Activated T-helper 2 cell treated with anti-CD3 and anti-CD28 coated beads, Interferon-gamma antibody, Interleukin-2, Interleukin-4, amounts not matched to agents 10 μg/mL and 5 μg/mL and 100 μg/mL, durations not matched to agents 14 hours and 24 hours and 36 hours (primary cell): ENCODE results near the gene NRIP2. TPM values are rescaled to one million over a fixed set of nuclear protein-coding genes. Genes with fewer than 3 reads are reported as not detected.

Source experiments
- DNase-seq: peaks from one replicate; pipeline ENCODE4 v3.0.0; 2021; ENCODE audit warnings: low spot score
- H3K27ac Mint-ChIP-seq: one replicate; pipeline ENCODE4 v1.8.0; 2021; ENCODE audit warnings: mixed read lengths
- H3K27me3 Mint-ChIP-seq: one replicate; pipeline ENCODE4 v1.8.0; 2021; ENCODE audit warnings: low read depth, mixed read lengths
- H3K36me3 Mint-ChIP-seq: one replicate; pipeline ENCODE4 v1.8.0; 2021; ENCODE audit warnings: low read depth, mixed read lengths
- H3K4me1 Mint-ChIP-seq: one replicate; pipeline ENCODE4 v1.8.0; 2021; ENCODE audit warnings: low read depth, mixed read lengths
- H3K4me3 Mint-ChIP-seq: one replicate; pipeline ENCODE4 v1.8.0; 2021; ENCODE audit warnings: low read depth, mild to moderate bottlenecking, moderate library complexity, mixed read lengths
- H3K9me3 Mint-ChIP-seq: one replicate; pipeline ENCODE4 v1.8.0; 2021; ENCODE audit warnings: mixed read lengths
- intact Hi-C: fragments of 100-400 bp; cut with micrococcal nuclease; formaldehyde crosslinking; loops from one replicate; pipeline ENCODE4 v1.15.1; 2023
- total RNA-seq: library from RNA; stranded (reverse); gene quantifications from 2 replicates; pipeline ENCODE4 v1.2.3, GENCODE V29; 2022

The NRIP2 gene
- total RNA-seq, 1 donor from 2014 or later, result not detected

DNA sequence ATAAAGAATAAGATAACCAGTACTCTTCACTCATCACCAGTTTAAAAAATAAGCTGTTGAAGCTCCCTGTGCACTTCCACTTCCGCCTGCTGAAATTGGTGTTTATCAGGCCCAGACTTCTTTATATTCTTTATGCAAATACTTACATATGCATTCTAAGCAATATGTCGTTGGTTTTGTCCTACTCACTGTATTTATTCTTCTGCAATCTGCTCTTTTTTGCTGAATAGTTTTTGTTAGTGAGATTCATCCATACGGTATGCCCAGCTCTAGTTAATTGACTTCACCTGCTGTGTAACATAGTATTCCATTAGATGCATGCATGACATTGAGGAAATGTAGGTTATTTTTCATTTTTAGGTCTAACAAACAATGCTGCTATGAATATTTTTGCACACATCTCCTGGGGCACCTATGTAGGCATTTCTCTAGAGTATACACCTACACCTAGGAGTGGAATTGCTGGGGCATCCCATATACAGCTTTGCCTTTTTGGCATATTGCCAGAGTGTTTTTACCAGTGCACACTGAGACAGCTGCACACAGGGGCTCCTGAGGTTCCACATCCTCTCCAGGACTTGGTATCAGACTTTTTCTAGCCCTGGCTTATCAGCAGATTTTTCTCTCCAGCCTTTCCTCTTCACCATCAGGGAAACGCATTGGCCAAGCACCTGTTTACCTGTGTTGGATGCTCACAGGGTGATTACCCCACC is 1.0 kb upstream of the NRIP2 start:
- intact Hi-C loops, result no loop called here
- H3K4me3 Mint-ChIP-seq, result no peak overlapping the region
- no peak overlapping the region for H3K27ac Mint-ChIP-seq
- no peaks in the 10 kb centered on the region for H3K27me3 Mint-ChIP-seq
- H3K36me3 Mint-ChIP-seq, result peaks cover 22% of the 10 kb centered on the region
- no peak for DNase-seq
- H3K4me1 Mint-ChIP-seq, result peaks cover 2% of the 10 kb centered on the region
- H3K9me3 Mint-ChIP-seq, result no peaks in the 10 kb centered on the region

DNA sequence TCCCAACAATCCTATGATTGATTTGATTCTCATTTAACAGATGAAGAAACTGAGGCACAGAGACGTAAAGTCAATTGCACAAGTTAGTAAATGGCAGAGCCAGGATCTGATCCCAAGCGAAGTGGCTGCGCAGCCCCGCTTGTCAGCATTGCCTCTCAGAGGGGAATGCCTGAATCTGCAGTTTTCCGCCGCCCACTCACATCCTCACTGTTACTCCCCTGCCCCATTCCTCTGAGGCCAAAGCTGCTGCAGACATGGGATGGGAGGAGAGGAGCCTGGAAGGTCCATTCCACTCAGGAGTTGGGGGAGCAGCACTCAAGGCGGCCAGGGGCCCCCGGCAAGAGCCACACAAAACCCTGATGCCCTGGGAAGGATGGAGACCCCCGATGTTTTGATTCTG is 1.0 kb downstream of the NRIP2 start:
- Mint-ChIP-seq H3K36me3 (peaks cover 24% of the 10 kb centered on the region), H3K27me3 (no peaks in the 10 kb centered on the region), H3K9me3 (no peaks in the 10 kb centered on the region), H3K4me1 (no peaks in the 10 kb centered on the region), H3K27ac (no peak overlapping the region), H3K4me3 (no peak overlapping the region)
- no peak for DNase-seq
- intact Hi-C loops, result no loop called here

DNA sequence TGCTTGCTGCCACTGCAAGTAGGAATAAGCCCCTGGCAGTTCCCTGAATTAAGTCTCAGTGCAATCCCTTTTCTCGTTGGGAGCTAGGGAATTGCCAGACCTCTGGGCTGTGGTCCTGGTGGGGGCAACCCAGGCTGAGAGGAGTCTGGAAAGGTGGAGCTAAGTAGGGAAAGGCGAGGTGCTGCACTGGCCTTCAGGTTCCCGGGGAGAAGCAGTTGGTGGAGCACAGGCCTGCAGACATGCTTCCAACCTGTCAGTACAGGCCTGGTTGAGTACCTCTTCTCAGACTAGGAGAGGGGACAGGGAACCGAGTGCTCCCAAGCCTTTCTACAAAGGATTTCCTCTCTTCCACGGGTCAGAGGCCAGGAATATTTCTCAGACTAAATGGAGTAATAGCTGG is 1.5 kb downstream of the NRIP2 start:
- no peaks in the 10 kb centered on the region for H3K9me3 Mint-ChIP-seq
- H3K4me1 Mint-ChIP-seq, result no peaks in the 10 kb centered on the region
- no peak overlapping the region for H3K4me3 Mint-ChIP-seq
- no peak for DNase-seq
- H3K27me3 Mint-ChIP-seq, result no peaks in the 10 kb centered on the region
- intact Hi-C loops, result no loop called here
- H3K36me3 Mint-ChIP-seq, result peaks cover 26% of the 10 kb centered on the region
- no peak overlapping the region for H3K27ac Mint-ChIP-seq

DNA sequence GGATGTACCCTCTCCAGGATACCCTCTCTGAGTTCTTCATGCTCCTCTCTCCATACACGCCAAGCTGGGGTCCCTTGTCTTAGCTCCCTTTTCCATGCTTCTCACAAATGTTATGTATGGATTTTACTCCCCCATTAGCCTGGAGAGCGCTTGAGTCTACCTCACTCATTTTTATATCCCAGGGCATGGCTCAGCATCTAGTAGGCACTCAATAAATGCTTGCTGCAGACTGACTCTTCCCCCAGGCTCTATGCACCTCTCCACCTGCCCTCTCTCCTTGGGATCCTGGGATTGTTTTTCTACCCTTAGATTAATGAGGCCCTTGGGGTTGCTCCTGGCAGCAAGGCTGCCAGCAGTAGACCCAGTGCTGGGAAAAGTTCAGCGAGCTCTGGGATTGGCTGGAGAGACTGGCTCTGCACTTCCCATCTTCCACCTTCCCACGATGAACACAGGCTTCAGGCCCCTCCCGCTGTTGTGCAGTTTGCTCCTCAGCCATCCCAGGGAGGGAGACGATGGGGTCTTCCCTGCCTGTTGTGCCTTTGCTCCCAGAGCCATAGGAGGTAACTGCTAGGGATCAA is 2.2 kb downstream of the NRIP2 start:
- H3K4me1 Mint-ChIP-seq, result no peaks in the 10 kb centered on the region
- H3K9me3 Mint-ChIP-seq, result no peaks in the 10 kb centered on the region
- peaks cover 25% of the 10 kb centered on the region for H3K36me3 Mint-ChIP-seq
- H3K4me3 Mint-ChIP-seq, result no peak overlapping the region
- H3K27me3 Mint-ChIP-seq, result no peaks in the 10 kb centered on the region
- H3K27ac Mint-ChIP-seq, result no peak overlapping the region
- intact Hi-C loops, result no loop called here
- no peak for DNase-seq

DNA sequence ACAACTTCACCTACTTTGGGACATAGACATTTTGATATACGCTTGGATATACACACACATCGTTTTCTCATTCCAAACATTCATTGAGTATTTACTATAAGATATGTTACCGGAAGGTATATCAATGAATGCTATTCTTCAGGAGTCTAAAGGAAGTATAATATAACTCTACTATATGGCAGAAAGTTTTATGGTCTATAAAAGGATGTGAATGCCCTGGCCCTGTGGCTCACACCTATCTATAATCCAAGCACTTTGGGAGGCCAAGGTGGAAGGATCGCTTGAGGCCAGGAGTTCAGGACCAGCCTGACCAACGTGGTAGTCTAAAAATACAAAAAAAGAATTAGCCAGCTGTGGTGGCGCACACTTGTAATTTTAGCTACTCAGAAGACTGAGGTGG is 5.6 kb downstream of the NRIP2 start:
- intact Hi-C loops, result no loop called here
- H3K4me3 Mint-ChIP-seq, result no peak overlapping the region
- H3K4me1 Mint-ChIP-seq, result no peaks in the 10 kb centered on the region
- H3K27ac Mint-ChIP-seq, result no peak overlapping the region
- DNase-seq, result no peak
- no peaks in the 10 kb centered on the region for H3K9me3 Mint-ChIP-seq
- peaks cover 36% of the 10 kb centered on the region for H3K36me3 Mint-ChIP-seq
- H3K27me3 Mint-ChIP-seq, result no peaks in the 10 kb centered on the region

DNA sequence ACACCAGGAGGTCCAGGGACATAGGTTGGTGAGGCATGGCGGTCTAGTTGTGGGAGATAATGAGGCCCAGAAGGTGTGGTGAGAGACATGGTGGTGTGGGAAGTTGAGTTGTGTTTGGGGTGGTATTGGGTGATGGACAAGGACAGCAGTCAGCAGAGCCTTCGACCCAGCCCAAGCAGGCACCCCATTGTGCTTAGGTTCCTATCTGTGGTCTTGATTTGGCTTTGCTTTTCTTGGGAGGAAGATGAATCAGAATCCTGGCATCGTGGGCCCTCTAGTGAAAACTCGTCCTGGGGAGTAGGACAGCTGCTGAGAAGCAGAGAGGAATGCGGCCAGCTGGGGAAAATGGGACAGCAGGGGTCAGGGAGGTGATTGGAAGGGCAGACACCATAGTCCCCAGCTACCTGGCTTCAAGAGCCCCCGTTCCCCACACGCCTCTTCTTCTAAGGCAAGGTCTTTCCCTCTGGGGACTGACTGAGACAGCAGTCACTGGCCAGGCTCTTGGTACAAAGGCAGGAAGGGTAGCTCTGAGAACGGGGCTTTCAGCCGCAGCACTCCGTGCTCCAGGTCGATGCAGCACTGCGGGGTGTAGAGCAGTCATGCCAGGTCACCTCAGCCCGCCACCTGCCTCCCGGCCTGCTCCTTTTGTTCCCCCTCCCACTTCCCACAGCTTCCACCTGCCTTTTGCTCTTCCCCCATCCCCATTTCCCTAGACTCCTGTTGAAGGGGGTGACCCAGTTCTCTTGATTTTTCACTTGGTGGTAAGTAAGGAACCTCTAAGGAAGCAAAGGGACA is 7.9 kb downstream of the NRIP2 start:
- Mint-ChIP-seq H3K27ac (no peak overlapping the region), H3K36me3 (peaks cover 52% of the 10 kb centered on the region), H3K9me3 (no peaks in the 10 kb centered on the region), H3K4me3 (no peak overlapping the region), H3K4me1 (no peaks in the 10 kb centered on the region), H3K27me3 (no peaks in the 10 kb centered on the region)
- DNase-seq, result no peak
- intact Hi-C loops, result no loop called here

DNA sequence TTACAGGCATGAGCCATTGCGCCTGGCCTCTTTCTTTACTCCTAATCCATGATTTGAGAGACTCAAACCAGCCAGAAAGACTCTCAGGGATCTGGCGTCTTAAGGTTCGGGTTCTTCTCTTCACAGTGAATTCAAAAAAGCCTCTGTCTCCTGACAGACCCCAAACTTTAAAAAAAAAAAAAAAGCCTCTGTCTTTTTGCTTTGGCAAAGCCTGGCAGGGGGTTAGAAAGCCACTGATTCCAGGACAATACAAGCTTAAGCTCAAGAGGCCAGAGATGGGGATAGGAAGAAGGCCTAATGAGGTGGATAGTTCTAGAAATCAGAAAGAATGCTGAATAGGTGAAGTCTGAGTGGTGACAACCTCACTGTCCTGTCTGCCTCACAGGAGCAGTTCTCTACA is 8.8 kb downstream of the NRIP2 start:
- H3K4me1 Mint-ChIP-seq, result no peaks in the 10 kb centered on the region
- no peaks in the 10 kb centered on the region for H3K27me3 Mint-ChIP-seq
- peaks cover 54% of the 10 kb centered on the region for H3K36me3 Mint-ChIP-seq
- no peak overlapping the region for H3K4me3 Mint-ChIP-seq
- DNase-seq, result no peak
- intact Hi-C loops, result no loop called here
- no peak overlapping the region for H3K27ac Mint-ChIP-seq
- no peaks in the 10 kb centered on the region for H3K9me3 Mint-ChIP-seq

DNA sequence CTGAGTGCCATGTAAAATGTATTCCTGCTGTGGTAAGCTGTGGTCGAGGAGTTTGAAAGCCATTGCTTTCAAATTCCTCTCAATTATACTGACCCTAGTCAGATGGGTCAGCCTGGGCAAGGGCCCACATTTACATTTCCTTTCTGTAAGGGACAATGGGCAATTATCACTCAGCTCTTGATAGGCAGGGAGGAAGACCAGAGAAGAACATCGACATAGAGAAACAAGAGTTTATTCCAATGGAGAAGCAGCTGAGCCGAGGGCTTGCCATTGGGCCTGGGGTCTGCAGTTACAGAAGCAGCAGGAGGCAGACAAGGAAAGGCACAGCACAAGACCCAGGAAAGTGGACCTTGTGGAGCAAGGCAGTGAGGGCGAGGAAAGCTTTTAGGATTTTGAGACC is 9.7 kb downstream of the NRIP2 start:
- Mint-ChIP-seq H3K36me3 (peaks cover 55% of the 10 kb centered on the region), H3K4me3 (no peak overlapping the region), H3K27ac (no peak overlapping the region), H3K27me3 (no peaks in the 10 kb centered on the region), H3K4me1 (no peaks in the 10 kb centered on the region), H3K9me3 (no peaks in the 10 kb centered on the region)
- intact Hi-C loops, result no loop called here
- DNase-seq, result no peak

DNA sequence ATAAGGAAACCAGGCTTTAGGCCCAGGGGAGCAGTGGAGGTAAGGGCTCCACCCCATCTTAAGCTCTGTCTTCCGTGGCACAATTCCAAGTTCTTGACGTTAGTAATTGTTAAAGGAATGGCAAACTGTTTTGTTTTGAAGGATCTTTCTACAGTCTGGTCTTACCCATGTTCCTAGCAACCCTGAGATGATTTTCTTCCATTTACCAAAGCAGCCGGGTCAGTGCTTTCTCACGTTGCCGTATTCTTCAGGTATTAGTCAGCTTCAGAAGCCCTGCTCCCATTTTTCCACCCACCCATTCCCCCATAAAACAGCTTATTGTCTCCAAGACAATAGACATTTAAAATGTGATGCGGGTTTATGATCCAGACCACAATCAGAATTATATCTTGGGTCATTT is 10.3 kb downstream of the NRIP2 start:
- Mint-ChIP-seq H3K9me3 (no peaks in the 10 kb centered on the region), H3K4me3 (no peak overlapping the region), H3K4me1 (no peaks in the 10 kb centered on the region), H3K27me3 (no peaks in the 10 kb centered on the region), H3K27ac (no peak overlapping the region), H3K36me3 (peaks cover 61% of the 10 kb centered on the region)
- no peak for DNase-seq
- intact Hi-C loops, result no loop called here

DNA sequence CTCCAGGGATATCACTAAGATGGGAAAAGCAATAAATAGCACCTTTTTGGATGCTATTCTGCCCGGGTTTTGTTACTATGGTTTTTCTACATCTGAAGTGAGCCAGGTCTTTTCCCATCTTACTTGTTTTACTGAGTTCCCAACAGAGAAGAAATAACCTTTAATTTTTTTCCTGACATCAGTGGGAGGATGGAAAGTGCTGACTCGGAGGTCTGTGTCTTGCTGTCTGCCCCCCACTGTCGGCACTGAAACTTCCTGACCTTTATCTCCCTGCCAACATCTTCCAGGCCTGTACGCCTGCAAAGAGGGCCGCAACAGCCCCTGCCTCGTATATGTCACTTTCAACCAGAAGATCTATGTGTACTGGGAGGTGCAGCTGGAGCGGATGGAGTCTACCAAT is 11.4 kb downstream of the NRIP2 start:
- no peak for DNase-seq
- no peak overlapping the region for H3K4me3 Mint-ChIP-seq
- peaks cover 55% of the 10 kb centered on the region for H3K36me3 Mint-ChIP-seq
- no peak overlapping the region for H3K27ac Mint-ChIP-seq
- no peaks in the 10 kb centered on the region for H3K4me1 Mint-ChIP-seq
- no peaks in the 10 kb centered on the region for H3K27me3 Mint-ChIP-seq
- H3K9me3 Mint-ChIP-seq, result no peaks in the 10 kb centered on the region
- intact Hi-C loops, result no loop called here

DNA sequence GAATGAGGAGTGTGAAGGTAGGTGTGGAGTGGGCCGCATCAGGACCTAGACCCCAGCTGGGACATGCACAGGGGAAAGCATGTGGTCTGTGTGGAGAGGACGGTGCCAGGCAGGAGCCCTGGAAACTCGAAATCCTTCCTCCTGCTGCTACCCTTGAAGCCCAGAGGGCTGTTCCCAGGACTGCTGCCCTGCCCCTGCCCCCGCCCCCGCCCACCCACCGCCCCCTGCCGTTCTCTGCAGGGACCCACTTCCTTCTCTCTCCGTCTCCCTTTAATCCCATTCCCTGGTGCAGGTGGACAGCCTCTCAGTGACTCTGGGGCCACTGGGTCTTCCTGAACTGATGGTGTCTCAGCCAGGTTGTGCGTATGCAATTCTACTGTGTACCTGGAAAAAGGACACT is 14.4 kb downstream of the NRIP2 start:
- H3K9me3 Mint-ChIP-seq, result no peaks in the 10 kb centered on the region
- intact Hi-C loops, result no loop called here
- H3K4me3 Mint-ChIP-seq, result no peak overlapping the region
- no peaks in the 10 kb centered on the region for H3K27me3 Mint-ChIP-seq
- H3K27ac Mint-ChIP-seq, result no peak overlapping the region
- H3K4me1 Mint-ChIP-seq, result no peaks in the 10 kb centered on the region
- no peak for DNase-seq
- H3K36me3 Mint-ChIP-seq, result peaks cover 60% of the 10 kb centered on the region

DNA sequence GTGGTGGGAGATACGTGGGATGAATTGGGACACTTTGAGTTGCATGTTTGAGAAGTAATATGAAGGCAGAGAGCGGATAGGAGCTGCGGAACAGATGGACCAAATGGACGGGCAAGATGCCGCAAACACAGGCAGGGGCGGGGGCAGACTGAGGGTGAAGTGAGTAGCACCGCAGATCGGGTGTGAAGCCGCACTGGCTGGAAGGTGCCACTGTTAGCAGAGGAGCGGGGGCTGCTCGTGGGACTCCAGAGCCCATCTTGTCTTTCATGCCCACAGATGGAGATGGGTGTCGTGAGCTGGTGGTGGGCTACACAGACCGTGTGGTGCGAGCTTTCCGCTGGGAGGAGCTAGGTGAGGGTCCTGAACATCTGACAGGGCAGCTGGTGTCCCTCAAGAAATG is 15.0 kb downstream of the NRIP2 start:
- H3K36me3 Mint-ChIP-seq, result peaks cover 56% of the 10 kb centered on the region
- no peak for DNase-seq
- H3K9me3 Mint-ChIP-seq, result no peaks in the 10 kb centered on the region
- H3K4me3 Mint-ChIP-seq, result no peak overlapping the region
- H3K4me1 Mint-ChIP-seq, result no peaks in the 10 kb centered on the region
- no peak overlapping the region for H3K27ac Mint-ChIP-seq
- intact Hi-C loops, result no loop called here
- no peaks in the 10 kb centered on the region for H3K27me3 Mint-ChIP-seq
